GM19239 (cell line): Measurements from ENCODE around the gene ANKS4B.
"Not testable (repeated sequence)": the region's sequence is repeated elsewhere in the genome, so short reads cannot be mapped to it uniquely, and the experiment has no call there.

Experiments used
- DNase-seq: peaks from one replicate; pipeline ENCODE4 v3.0.0; 2011; ENCODE audit warnings: low spot score; ENCODE audit not compliant: insufficient read length
- FAIRE-seq: peaks from 2 replicates; lab custom pipeline; 2011; peaks lifted over from hg19 to GRCh38; lab: Jason Lieb, UNC

Gene ANKS4B

GRCh38 chr16:21217121-21217520 lies 16.4 kb upstream of the ANKS4B start:
- no peak for FAIRE-seq
- DNase-seq, result no peak

GRCh38 chr16:21218153-21218552 lies 15.3 kb upstream of the ANKS4B start:
- DNase-seq (no peak), FAIRE-seq (no peak)

GRCh38 chr16:21219551-21219950 lies 13.9 kb upstream of the ANKS4B start:
- FAIRE-seq (no peak), DNase-seq (no peak)

GRCh38 chr16:21222495-21223337 lies 10.8 kb upstream of the ANKS4B start:
- FAIRE-seq (no peak), DNase-seq (no peak)

- no peak for DNase-seq
- FAIRE-seq, result no peak
Measured at GRCh38 chr16:21223787-21224186, 9.7 kb upstream of the ANKS4B start.

- FAIRE-seq, result no peak
- no peak for DNase-seq
Measured at GRCh38 chr16:21224800-21225199, 8.7 kb upstream of the ANKS4B start.

GRCh38 chr16:21226749-21227148 lies 6.8 kb upstream of the ANKS4B start:
- DNase-seq (no peak), FAIRE-seq (no peak)

- no peak for FAIRE-seq
- no peak for DNase-seq
Measured at GRCh38 chr16:21227866-21228265, 5.6 kb upstream of the ANKS4B start.

GRCh38 chr16:21228361-21228872 lies 5.1 kb upstream of the ANKS4B start:
- no peak for DNase-seq
- no peak for FAIRE-seq

- DNase-seq (no peak), FAIRE-seq (no peak)
Measured at GRCh38 chr16:21233045-21233520, 416 bp upstream of the ANKS4B start.

- no peak for FAIRE-seq
- no peak for DNase-seq
Measured at GRCh38 chr16:21235199-21235585, 1.7 kb downstream of the ANKS4B start.

GRCh38 chr16:21236831-21237230 lies 3.3 kb downstream of the ANKS4B start:
- no peak for FAIRE-seq

GRCh38 chr16:21239646-21240045 lies 6.1 kb downstream of the ANKS4B start:
- no peak for DNase-seq
- no peak for FAIRE-seq

More at GRCh38 chr16:21236831-21237230, 3.3 kb downstream of the ANKS4B start:
- no peak for DNase-seq

GRCh38 chr16:21242756-21243155 lies 9.3 kb downstream of the ANKS4B start:
- DNase-seq, result no peak
- FAIRE-seq, result no peak

GRCh38 chr16:21244518-21245215 lies 11.2 kb downstream of the ANKS4B start:
- FAIRE-seq (no peak), DNase-seq (no peak)

- DNase-seq, FAIRE-seq: not testable (repeated sequence)
Measured at GRCh38 chr16:21248179-21248578, 14.7 kb downstream of the ANKS4B start.

- DNase-seq, result no peak
- no peak for FAIRE-seq
Measured at GRCh38 chr16:21250072-21250923, 16.8 kb downstream of the ANKS4B start.

GRCh38 chr16:21253470-21253869 lies 20.0 kb downstream of the ANKS4B start:
- DNase-seq (no peak), FAIRE-seq (no peak)

- FAIRE-seq, result no peak
- no peak for DNase-seq
Measured at GRCh38 chr16:21256636-21257035, 23.1 kb downstream of the ANKS4B start.

GRCh38 chr16:21257284-21257683 lies 23.8 kb downstream of the ANKS4B start:
- FAIRE-seq, result no peak

More at GRCh38 chr16:21257284-21257683, 23.8 kb downstream of the ANKS4B start:
- DNase-seq, result no peak
